Liver (tissue), 3 donors: ENCODE results near the gene CCDC88C.

ENCODE experiments used
- GABPA ChIP-seq, 2 donors: IDR thresholded peaks in 1 of 2; conservative IDR thresholded peaks in 1 of 2; 2 replicates each; pipeline ENCODE4 v1.6.1; 2016; ENCODE audit warnings: antibody characterized with exemption in 2 of 2, mild to moderate bottlenecking in 1 of 2, moderate library complexity in 1 of 2
- NR2F2 ChIP-seq: IDR thresholded peaks from 2 replicates; pipeline ENCODE4 v1.6.1; 2016; ENCODE audit warnings: antibody characterized with exemption
- RAD21 ChIP-seq, 2 donors: IDR thresholded peaks; 2 replicates each; pipeline ENCODE4 v1.6.1; 2016; ENCODE audit warnings: antibody characterized with exemption in 2 of 2, mild to moderate bottlenecking in 2 of 2
- REST ChIP-seq: IDR thresholded peaks from 2 replicates; pipeline ENCODE4 v1.6.1; 2016; ENCODE audit warnings: antibody characterized with exemption, mild to moderate bottlenecking
- RXRA ChIP-seq, 2 donors: IDR thresholded peaks; 2 replicates each; pipeline ENCODE4 v1.6.1; 2017 to 2018; ENCODE audit warnings: antibody characterized with exemption in 2 of 2, mild to moderate bottlenecking in 1 of 2
- SP1 ChIP-seq: IDR thresholded peaks from 2 replicates; pipeline ENCODE4 v1.6.1; 2018; ENCODE audit warnings: antibody characterized with exemption, mild to moderate bottlenecking
- YY1 ChIP-seq: IDR thresholded peaks from 2 replicates; pipeline ENCODE4 v1.6.1; 2016; ENCODE audit warnings: antibody characterized with exemption, mild to moderate bottlenecking
- ZBTB33 ChIP-seq: IDR thresholded peaks from 2 replicates; pipeline ENCODE4 v1.6.1; 2016; ENCODE audit warnings: antibody characterized with exemption
- TF ChIP-seq, protein P1 (sequence below): fragments of 150-350 bp; IDR thresholded peaks from 2 replicates; pipeline ENCODE4 v1.5.1; 2017; ENCODE audit warnings: improper control_type of control experiment, low read depth, low read length; ENCODE audit not compliant: missing input control
- TF ChIP-seq, protein P2 (sequence below): IDR thresholded peaks from 2 replicates; pipeline ENCODE4 v1.6.1; 2016; ENCODE audit warnings: antibody characterized with exemption
- donor health status: healthy.
- donor health status: healthy.

DNA sequence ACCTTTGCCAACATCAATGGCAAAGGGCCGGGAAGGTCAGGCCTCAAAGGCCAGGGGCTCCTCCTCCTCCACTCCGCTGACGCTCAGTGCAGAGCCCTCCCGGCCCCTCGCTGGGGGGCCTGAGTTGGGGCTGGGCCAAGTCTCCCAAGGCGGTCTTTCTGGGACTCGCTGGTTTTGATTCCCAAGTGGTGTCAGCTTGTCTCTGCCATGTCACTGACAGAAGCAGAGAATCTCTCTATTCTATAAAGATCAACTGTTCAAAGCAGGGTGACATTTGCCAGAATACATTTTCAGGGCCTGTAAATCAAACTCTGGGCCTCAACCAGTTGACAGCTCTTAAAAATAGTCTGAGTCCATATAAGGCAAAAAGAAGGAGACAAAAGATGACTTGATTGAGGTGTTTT is 75.9 kb downstream of the CCDC88C start:
- TF ChIP-seq, protein P1, sequence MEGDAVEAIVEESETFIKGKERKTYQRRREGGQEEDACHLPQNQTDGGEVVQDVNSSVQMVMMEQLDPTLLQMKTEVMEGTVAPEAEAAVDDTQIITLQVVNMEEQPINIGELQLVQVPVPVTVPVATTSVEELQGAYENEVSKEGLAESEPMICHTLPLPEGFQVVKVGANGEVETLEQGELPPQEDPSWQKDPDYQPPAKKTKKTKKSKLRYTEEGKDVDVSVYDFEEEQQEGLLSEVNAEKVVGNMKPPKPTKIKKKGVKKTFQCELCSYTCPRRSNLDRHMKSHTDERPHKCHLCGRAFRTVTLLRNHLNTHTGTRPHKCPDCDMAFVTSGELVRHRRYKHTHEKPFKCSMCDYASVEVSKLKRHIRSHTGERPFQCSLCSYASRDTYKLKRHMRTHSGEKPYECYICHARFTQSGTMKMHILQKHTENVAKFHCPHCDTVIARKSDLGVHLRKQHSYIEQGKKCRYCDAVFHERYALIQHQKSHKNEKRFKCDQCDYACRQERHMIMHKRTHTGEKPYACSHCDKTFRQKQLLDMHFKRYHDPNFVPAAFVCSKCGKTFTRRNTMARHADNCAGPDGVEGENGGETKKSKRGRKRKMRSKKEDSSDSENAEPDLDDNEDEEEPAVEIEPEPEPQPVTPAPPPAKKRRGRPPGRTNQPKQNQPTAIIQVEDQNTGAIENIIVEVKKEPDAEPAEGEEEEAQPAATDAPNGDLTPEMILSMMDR = no peak
- TF ChIP-seq ZBTB33 = no peak
- TF ChIP-seq, protein P2, sequence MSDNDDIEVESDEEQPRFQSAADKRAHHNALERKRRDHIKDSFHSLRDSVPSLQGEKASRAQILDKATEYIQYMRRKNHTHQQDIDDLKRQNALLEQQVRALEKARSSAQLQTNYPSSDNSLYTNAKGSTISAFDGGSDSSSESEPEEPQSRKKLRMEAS = no peak
- no peak for TF ChIP-seq RAD21 (IDR thresholded peaks at IDR 0.05)
- no peak for TF ChIP-seq YY1
- no peak for TF ChIP-seq GABPA (IDR thresholded peaks at IDR 0.05 in 1 of 2, conservative IDR thresholded peaks at IDR 0.05 in 1 of 2)
- no peak for TF ChIP-seq REST
- TF ChIP-seq RXRA (IDR thresholded peaks at IDR 0.05) = no peak
- no peak for TF ChIP-seq NR2F2
- no peak for TF ChIP-seq SP1
